ENCODE results near the gene APIP. TPM values are rescaled to one million over a fixed set of nuclear protein-coding genes. Genes with fewer than 3 reads are reported as not detected.
A peak's percentile ranks its signal among the peaks of the same experiment; 100 is the strongest.

Gene APIP
- total RNA-seq, 1 donor from 2014 or later, result 35.8 TPM

GRCh38 chr11:34890089-34890488 lies 26.1 kb downstream of the APIP start:
- no peak for DNase-seq (ENCODE audit: low read depth)

GRCh38 chr11:34887260-34887659 lies 28.9 kb downstream of the APIP start:
- no peak for DNase-seq (ENCODE audit: low read depth)

GRCh38 chr11:34886609-34887008 lies 29.6 kb downstream of the APIP start:
- DNase-seq (ENCODE audit: low read depth), result no peak

- DNase-seq (ENCODE audit: low read depth), result no peak
These were observed 34.3 kb downstream of the APIP start for GRCh38 chr11:34881900-34882299.

- DNase-seq (ENCODE audit: low read depth), result peak; percentile 9
These were observed 38.7 kb downstream of the APIP start for GRCh38 chr11:34877375-34877975.

GRCh38 chr11:34874202-34874601 lies 42.0 kb downstream of the APIP start:
- no peak for DNase-seq (ENCODE audit: low read depth)

- DNase-seq (ENCODE audit: low read depth), result no peak
These were observed 45.5 kb downstream of the APIP start for GRCh38 chr11:34870548-34871196.

- no peak for DNase-seq (ENCODE audit: low read depth)
These were observed 46.8 kb downstream of the APIP start for GRCh38 chr11:34869425-34869824.

GRCh38 chr11:34866375-34866774 lies 49.8 kb downstream of the APIP start:
- DNase-seq (ENCODE audit: low read depth), result no peak

- peak; percentile 23 for DNase-seq (ENCODE audit: low read depth)
These were observed 50.9 kb downstream of the APIP start for GRCh38 chr11:34865261-34865660.

- no peak for DNase-seq (ENCODE audit: low read depth)
These were observed 51.8 kb downstream of the APIP start for GRCh38 chr11:34864424-34864823.

- DNase-seq (ENCODE audit: low read depth), result no peak
These were observed 53.1 kb downstream of the APIP start for GRCh38 chr11:34863048-34863447.

GRCh38 chr11:34860518-34860917 lies 55.7 kb downstream of the APIP start:
- DNase-seq (ENCODE audit: low read depth), result no peak

GRCh38 chr11:34860034-34860433 lies 56.1 kb downstream of the APIP start:
- DNase-seq (ENCODE audit: low read depth), result no peak

- DNase-seq (ENCODE audit: low read depth), result no peak
These were observed 56.7 kb downstream of the APIP start for GRCh38 chr11:34859496-34859895.

- DNase-seq (ENCODE audit: low read depth), result no peak
These were observed 58.7 kb downstream of the APIP start for GRCh38 chr11:34857463-34857862.

GRCh38 chr11:34856251-34856650 lies 59.9 kb downstream of the APIP start:
- no peak for DNase-seq (ENCODE audit: low read depth)

GRCh38 chr11:34855754-34856095 lies 60.5 kb downstream of the APIP start:
- no peak for DNase-seq (ENCODE audit: low read depth)

GRCh38 chr11:34855021-34855753 lies 61.0 kb downstream of the APIP start:
- DNase-seq (ENCODE audit: low read depth), result peak; percentile 67

GRCh38 chr11:34851916-34852315 lies 64.3 kb downstream of the APIP start:
- DNase-seq (ENCODE audit: low read depth), result no peak

GRCh38 chr11:34850334-34850733 lies 65.8 kb downstream of the APIP start:
- DNase-seq (ENCODE audit: low read depth), result peak; percentile 22

GRCh38 chr11:34846467-34846866 lies 69.7 kb downstream of the APIP start:
- no peak for DNase-seq (ENCODE audit: low read depth)

- DNase-seq (ENCODE audit: low read depth), result no peak
These were observed 71.6 kb downstream of the APIP start for GRCh38 chr11:34844463-34845112.

Data from renal cortical epithelial cell (primary cell).